Measurements from ENCODE around the gene OSGIN1.
A peak's percentile ranks its signal among the peaks of the same experiment; 100 is the strongest.

Gene OSGIN1

DNA sequence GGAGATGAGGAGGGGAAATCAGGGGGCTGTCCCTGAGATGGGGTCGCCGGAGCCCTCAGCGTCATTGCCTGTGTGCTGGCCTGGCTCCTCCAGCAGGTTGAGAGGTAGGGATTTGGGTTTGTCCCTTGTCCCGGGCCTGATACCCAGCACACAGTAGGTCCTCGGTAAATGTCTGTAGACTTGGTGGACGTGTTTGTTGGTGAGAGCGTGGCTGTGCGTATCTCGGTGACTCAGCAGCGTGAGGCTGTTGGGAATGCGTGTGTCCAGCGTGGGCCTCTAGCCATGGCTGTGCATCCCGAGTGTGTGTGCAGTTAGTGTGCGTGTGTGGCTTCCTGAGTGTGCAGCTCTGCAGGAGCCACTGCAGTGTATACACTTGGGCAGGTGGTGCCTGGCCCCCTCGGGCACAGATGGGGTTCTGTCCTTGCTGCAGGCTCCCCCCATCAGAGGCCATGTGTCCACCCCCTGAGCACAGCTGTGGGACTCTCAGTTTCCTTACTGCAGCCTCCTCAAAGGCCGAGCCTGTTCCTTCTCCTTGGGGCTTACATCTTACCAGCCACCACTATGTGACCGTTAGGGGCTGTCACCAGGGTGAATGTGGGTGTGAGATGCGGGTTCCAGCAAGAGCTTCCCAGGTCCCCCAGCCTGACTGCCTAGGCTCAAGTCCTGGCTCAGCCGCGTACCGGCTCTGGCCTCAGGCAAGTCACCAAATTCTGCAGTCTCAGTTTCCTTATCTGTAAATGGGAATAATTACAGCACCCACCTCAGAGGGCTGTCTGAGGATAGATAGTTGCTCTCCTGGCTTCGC, 20.7 kb downstream of the OSGIN1 start:
- DNase-seq, result no peak

DNA sequence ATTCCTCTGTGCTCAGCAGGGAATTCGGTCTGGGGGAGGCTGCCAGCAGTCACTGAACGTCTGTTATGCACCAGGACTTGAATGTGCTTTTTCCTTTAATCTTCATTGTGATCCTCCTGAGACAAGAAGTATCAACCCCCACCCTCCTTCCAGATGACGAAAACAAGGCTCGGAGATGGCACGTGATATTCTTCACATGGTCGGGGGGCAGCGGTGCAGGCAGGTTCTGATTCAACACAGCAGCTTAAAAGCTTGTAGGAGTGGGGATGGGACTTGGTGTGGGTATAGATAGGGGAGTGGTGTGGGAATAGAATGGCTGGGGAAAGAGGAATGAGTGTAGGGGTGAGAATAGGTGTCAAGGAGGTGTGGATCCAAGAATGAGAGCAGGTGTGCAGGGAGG, 21.4 kb downstream of the OSGIN1 start:
- DNase-seq, result no peak

DNA sequence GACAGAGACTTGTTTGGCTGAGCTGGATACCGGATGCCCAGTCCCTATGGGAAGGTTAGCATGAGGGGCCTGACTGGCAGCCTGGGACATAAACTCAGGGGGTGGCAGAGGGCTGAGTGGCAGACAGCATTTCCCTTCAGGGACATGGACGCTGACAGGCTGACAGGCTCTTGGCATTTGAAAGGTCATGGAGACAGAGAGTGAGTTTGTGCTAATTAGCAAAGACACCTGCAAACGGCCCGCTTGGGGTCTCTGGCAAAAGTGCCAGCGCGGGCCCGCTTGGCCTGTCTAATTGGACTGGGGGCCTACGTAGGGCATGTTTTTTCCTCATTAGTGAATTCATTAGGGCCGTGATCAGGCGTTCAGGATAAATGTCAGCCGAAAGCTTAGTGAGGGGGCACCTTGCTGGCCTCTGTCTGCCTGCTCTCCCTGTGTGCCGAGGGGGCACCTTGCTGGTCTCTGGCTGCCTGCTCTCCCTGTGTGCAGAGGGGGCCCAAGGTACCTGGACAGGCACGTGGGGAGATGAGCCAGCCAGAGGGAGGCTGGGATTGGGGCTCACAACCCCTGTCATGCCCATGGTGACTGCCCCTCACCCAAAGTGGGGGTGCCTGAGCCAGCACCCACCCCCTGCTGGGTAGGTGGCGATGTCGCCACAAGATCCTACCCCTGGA, 22.7 kb downstream of the OSGIN1 start:
- DNase-seq, result no peak

DNA sequence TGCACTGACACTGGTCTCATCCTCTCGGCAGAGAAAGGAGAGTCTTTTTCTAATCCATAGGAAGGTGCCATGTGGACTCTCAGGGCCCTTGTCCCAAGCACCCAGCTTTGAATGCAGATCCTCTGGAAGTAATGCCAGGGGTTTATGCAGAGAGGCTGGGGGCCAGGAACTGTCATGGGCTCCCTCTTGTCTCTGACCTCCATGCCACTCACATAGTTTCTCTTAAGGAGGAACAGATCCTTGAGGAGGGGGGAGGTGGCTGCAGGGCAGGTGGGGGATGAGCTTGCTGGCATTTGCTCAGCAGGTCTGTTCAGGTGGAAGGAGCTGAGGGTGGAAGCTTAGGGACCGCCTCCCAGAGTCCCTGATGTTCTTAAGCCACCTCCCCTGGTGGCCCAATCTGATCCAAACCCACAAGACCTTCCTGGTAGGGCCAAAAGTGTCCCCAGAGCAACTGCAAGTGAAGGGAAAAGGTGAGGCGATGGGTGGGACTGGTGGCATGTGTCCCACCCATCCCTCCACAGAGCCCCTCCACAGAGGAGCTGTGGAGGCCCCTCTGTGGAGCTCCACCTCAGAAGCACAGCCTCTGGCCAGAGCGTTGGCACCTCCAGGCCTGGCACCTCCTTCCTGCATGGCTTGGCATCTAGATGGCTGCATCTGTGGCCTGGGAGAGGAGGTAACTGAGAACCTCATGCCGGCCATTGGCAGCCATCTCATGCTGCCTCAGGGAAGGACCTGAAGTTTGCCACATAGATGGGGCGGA, 24.2 kb downstream of the OSGIN1 start:
- no peak for DNase-seq

DNA sequence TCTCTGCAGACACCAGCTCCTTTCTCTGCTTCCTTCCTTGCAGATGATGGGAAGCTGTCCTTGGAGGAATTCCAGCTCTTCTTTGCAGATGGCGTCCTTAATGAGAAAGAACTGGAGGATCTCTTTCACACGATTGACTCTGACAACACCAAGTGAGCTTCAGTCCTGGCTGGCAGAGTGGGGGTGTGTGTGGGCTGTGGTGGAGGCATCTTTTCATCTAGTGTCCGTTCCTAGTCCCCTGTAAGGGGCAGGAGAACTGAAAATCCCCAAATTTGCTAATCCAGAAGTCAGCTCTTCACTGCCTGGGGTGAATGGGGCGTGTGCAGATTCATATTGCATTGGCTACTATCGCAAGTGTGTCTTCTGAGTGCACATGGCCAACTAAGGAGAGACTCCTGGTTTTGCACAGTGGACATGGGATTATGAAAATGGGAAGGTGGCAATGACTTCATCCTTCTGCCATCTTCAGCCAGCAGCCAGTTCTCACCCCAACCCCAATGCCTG, 25.4 kb downstream of the OSGIN1 start:
- DNase-seq, result no peak

DNA sequence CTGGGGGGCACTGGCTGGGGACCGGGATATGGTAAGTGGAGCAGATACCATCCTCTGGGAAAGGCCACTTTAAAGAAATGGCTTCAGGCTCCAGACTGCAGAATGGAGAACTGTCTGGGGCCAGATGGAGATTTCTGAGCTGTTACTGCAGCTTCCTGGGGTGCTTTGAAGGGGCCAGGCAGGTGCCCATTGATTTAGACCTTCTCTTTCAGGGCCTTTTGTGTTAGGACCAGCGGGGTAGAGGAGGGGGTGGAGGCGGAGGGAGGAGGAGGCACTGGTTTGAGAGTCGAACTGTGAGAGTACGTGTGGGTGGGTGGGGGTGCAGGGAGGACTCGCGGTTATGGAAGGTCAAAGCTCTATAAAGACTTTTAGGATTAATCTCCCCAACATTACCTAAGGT, 26.4 kb downstream of the OSGIN1 start:
- DNase-seq, result no peak

DNA sequence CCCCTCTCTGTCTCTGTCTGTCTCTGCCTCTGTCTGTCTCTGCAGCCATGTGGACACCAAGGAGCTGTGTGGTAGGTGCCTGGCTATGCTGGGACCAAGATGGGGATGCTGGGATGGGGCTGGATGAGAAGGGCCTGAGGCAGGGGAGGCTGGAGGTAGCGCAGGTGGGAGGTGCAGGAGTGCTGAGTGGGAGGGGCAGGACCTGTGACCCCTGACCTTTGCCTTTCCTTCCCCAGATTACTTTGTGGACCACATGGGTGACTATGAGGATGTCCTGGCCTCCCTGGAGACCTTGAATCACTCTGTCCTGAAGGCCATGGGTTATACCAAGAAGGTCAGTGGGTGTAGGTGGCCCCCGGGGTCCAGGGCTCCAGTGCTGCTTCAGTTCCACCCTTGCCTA, 27.8 kb downstream of the OSGIN1 start:
- no peak for DNase-seq

DNA sequence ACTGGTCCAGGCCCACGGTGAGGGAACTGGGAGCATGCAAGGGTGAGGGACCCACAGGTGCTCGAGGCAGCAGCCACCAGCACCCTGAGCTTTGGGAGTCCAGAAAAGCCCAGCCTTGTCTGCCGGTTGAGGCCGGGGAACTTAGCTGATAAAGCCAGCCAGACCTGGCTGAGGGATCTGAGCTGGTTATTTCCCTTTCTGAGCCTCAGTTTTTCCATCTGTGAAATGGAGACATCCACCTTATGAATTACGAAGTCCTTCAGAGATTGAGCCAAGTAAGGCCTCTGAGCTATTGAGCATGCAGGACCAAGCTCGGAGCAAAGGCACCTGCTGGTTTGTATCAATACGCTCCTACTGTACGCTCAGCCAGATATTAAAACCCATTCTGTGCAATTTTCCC, 28.8 kb downstream of the OSGIN1 start:
- DNase-seq, result no peak

DNA sequence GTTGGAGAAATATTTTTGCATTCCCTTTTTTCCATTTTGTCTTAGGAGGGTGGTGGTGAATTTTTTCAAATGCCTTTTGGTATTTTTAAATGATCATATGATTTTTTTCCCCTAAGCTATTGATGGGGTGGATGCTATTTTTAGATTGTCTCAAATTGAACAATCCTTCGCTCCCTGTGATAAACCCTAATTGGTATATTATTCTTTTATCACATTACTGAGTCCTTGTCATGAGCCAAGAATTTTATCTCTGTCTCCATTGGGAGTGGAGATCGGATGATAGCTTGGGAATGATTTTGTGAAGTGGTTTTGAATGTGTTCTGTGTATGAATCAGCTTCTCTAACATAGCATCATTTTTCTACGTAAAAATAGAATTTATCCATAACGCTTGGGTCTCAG, 30.5 kb downstream of the OSGIN1 start:
- DNase-seq, result no peak

DNA sequence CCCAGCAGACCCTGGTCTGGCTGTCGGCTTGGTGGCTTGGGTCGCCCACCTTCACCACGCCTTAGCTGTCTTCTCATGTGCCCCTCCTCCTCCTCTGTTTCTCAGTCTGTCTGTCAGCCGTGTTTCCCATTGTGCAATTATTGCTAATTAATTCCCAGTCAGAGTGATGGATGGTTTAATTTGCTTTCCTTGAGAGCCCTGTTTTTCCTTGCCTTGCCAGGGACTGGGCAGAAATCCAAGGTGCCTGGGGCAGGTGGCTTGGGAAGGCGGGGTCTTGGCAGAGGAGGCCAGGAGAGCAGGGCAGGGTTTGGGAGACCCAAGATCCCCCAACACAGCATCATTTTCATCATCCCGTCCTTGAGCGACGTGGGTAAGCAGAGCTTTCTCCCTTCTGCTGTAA, 36.3 kb downstream of the OSGIN1 start:
- no peak for DNase-seq

DNA sequence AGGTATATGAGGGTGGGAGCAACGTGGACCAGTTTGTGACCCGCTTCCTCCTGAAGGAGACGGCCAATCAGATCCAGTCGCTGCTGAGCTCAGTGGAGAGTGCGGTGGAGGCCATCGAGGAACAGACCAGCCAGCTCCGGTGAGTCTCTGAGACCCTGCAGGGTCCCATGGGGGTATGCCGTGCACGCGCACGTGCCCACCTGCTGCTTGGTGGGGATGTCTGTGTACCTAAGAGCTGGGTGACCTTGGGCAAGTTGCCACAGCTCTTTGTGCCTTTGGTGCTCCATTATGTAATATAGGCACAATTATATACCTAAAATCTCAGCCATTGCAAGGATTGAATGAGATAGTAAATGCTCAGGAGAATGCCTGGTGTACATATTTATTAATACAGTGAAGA, 37.5 kb downstream of the OSGIN1 start:
- no peak for DNase-seq

DNA sequence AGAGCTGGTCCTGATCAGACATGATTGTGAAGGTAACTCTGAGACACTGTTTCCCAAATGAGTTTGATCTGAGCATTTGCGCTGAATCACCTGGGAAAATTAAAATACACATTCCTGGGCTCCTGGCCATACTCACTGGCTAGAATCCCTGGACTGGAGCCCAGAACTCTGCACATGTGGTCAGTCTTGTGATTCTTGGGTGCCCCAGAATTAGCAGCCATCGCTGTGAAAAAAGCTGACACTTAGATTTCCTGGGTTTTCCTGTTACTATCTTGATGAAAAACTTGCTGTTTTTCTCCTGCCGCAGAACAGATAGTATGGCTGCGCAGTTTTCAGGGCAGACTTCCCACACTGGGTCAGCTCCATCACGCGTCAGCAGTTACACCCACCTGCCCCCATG, 39.6 kb downstream of the OSGIN1 start:
- peak; percentile 44 for DNase-seq

DNA sequence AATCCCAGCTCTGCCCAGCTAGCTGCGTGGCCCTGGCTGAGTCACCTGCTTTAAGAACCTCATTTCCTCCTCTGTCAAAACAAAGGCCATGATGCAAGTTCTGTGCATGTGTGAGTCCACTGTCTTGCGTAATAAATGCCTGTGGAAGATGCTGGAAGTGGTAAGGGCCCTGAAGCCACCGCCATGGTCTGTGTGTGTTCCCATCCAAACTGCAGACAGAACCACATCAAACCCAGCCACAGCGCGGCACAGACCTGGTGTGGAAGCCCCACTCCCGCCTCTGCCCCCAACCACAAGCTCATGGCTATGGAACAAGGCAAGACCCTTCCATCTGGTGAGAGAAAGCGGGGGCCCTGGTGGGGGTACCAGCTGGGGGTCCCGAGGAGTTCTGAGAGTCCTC, 41.0 kb downstream of the OSGIN1 start:
- peak; percentile 91 for DNase-seq

DNA sequence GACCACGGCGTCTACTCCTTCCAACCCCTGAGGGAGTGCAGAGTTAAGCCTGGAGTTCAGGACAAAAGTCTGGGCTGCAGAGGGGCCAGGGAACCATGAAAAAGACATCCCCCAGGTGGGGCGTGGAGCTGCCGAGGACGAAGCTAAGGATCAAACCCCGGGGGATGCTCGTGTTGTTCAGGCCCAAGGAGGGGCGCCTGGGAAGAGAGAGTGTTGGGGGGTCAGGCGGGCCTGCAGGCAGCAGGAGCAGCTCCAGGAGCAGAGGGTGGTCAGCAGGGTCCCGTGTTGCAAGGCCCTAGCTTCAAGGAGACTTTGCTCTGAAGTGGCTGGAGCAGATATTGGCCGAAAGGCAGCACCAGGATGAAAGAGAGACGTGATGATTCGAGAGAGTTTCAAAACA, 41.7 kb downstream of the OSGIN1 start:
- DNase-seq, result no peak

DNA sequence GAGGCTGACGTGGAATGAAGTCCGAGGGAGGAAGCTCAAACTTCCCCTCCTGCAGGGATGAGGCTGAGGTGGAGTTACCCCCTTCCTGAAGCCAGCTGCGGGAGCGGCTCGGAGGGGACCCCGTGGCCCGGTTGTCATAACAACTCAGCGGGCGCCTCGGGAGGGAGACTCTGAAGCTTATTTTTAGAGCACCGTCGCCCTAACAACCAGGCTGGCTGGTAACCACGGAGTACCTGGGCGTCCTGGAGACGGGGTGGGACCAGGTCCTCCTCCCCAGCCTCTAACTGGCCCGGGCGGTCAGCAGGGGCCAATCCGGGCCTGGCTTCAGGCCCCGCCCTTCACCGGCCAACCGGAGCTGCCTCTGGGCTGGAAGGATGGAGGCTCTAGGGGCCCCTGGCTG, 42.7 kb downstream of the OSGIN1 start:
- no peak for DNase-seq

DNA sequence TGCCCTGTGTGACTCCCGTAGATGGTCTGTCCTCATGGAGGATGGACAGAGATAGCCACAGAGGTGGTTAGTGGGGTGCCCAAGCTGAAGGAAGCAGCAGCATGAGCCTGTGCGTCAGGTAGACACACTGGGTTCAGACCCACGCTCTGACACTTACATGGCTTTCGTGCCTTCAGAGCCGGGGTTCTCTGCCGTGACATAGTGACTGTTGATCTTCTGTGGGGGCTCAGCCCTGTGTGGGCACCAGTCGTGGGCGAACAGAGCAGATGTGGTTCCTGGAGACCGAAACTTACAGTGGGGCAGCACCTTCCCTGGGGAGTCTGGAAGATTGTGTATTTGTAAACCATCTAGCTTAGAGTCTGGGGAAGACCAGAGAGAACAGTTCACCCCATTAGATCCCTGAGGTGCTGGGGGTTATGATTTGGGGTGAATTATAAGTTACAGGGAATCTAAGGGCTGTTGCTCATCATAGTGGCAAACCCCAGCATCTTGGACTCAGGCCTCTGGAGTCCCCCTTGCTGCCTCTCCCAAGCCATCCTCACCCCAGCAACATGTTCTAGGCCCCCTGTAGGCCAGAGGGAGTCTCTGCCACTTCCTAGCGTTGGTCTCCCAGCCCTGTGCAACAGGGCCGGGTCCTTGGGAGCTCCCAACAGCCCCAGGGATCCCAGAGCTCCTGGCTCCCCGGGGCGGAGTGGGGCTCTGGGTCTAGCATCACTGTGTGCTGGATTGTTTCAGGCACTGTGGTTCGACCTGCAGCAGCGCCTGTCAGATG, 43.6 kb downstream of the OSGIN1 start:
- DNase-seq, result no peak

DNA sequence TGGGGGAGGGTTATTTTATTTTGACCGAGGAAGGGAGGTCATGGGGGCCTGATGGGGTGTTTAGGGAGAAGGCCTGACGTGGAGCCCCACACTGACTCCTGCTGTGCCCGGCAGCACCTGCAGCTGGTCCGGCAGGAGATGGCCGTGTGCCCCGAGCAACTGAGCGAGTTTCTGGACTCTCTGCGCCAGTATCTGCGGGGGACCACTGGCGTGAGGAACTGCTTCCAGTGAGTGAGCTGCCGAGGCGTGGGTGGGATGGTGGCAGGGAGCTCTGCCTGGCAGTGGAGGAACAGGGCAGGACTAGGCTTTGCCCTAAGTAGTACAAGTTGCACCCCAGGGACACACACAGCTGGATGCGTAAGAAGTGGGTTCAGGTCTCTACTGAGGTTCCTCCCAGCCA, 45.1 kb downstream of the OSGIN1 start:
- no peak for DNase-seq

DNA sequence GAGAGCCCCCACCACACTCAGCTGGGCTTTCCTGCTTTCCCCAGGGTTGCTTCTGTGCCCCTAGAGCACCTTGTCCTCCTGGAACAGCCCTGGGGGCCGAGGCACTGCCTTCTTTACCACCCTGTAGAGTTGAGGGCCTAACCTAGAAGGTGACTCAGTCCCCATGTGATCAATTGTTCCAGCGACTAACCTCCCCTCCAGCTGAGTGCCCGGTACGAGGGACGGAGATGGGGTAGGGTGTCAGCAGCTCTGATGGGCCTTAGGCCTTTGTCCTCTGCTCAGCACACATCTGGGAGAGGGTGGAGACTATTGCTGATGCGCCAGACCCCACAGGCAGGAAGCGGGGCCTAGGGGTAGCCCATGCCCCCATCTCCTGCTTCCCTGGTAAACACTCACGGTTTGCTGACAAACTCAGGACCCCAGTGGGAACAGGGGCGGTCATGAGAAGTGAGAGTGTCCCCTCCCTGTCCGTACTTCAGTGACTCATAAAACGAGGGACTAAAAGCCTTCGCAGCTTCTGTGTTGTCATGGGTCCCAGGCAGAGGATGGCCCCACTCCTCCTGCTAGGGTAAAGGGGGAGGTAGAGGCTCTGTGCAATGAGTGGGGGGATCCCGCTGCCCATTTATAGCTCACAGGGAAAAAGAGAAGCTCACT, 48.1 kb downstream of the OSGIN1 start:
- no peak for DNase-seq

DNA sequence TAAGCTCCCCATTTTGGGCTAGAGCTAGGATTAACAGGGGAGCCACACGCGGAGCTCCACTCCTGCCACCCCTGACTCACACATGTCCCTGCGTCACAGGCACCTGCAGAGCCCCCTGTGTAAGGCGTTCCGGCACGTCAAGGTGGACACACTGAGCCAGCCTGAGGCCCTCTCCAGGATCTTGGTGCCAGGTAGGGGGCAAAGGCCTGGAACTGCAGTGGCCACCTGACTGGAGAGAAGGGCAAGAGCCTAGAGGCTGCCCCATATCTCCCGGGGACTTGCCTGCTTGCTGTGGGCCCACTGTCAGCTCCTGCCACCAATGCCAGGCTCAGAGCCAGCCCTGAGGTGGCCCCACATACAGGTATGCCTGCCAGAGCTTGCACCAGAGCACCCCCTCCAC, 48.7 kb downstream of the OSGIN1 start:
- no peak for DNase-seq

DNA sequence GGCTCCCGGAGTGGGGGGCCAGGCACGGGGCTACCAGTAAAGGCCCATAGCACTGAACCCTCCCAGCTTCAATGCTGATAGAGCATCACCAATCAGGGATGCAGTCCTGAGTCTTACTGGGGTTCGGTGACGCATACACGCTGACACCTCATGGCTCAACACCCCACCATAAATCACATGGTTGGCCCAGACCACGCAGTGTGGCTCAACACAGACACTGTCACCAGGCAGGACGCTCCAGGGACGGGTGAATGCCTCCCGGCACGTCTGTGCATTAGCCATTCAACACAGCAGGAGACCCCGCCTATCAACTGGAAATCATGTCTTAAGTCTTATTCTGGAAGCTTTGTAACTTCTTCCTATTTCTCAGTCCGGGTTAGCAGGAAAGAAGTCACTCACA, 50.0 kb downstream of the OSGIN1 start:
- DNase-seq, result no peak

DNA sequence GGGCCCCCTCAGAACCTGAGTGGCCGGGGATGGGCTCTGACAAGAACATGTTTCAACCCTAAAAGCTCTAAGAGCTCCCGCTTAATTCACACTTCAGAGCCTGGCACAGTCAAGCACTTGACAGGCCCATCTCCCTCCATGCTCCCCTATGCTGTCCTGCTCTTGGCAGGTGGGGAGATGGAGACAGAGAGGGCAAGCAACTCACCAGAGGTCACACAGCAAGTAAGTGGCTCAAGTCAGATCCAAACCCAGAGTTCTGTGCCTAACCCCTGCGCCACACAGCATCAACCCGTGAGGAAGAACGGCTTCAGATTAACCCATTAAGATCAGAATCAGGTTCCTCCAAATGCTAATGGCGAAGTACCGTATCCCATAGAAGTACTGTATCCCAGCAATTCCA, 51.4 kb downstream of the OSGIN1 start:
- DNase-seq, result no peak

DNA sequence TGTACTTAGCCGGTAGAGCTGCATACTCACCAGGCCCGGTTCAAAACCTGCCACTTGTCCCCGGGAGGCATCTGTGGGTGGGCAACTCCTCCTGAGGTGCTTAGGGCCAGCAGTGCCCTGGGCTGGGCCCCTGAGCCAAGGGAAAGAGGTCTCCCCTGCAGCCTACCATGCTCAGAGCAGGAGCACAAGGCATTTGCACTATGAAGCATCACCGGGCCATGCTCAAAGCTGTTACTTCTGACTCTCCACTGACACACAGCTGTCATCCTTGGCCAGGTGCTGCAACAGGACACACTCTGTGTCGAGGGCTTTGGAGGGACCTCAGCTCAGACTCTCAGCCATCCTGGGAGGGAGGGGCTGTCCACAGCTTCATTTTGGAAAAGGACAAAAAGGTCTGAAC, 52.4 kb downstream of the OSGIN1 start:
- DNase-seq, result no peak

DNA sequence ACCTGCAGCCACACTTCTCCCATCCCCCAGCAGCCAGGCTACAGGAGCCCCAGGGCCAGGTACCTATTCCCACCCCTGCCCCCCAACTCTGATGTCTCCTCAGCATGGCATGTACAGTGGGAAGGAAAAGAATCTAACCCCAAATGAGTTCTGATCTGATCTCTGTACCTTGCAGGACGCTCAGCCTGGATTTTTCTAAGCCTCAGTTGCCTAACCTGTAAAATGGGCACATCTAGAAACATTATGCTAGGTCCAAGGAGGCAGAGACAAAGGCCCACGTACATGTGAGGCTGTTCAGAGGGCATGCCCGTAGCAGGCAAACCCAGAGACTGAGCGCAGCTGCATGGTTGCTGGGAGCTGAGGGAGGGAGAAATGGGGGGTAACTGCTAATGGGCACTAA, 54.5 kb downstream of the OSGIN1 start:
- DNase-seq, result no peak
